HG03175 (cell line): ENCODE results near the gene ARSB.

Experiments
- ATAC-seq: cut with Tn5 transposase; IDR thresholded peaks from one replicate; pipeline ENCODE4 v1.9.1; 2021; ENCODE audit warnings: mild to moderate bottlenecking, moderate library complexity; ENCODE audit not compliant: unreplicated experiment

The ARSB gene

DNA sequence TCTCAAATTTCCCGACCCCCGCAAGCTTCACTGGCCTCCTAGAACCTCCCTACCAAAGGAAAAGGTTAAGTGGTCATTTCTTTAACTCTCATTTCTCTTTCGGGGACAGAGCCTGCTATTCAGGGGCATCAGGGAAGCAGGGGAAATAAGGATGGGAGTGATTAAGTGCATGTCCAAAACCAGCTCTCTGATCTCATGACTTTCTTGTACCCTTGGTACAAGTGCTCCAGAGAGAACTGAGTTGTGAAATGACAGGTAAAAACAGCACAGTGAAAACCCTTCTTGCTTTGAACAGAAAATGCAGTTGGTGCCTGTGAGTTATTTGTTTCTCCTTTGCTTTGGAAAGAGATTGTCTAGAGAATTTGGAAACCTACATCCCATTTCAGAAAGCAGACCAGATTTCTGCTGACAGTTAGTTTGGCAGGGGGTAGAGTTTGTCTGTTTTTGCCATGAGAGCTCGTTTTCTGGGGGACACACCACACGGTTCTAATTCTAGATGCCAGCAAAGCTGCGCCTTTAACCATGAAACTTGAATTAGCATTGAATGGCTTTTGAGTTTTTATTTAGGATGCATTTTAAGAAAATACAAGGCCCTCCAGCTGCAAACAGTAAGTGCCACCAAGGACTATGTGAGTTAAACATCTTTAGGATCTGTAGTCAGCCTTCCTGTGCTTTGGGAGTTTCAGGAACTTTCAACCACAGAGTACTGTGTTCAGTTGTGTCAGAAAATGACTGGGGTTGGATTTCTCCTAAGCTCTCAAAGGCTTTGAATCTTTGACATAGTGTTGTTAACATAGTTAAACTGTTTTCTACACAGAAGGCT lies 174.8 kb downstream of the ARSB start:
- ATAC-seq, result no peak

GRCh38 chr5:78809444-78809843 lies 175.7 kb downstream of the ARSB start:
- no peak for ATAC-seq

GRCh38 chr5:78808818-78809217 lies 176.3 kb downstream of the ARSB start:
- no peak for ATAC-seq

DNA sequence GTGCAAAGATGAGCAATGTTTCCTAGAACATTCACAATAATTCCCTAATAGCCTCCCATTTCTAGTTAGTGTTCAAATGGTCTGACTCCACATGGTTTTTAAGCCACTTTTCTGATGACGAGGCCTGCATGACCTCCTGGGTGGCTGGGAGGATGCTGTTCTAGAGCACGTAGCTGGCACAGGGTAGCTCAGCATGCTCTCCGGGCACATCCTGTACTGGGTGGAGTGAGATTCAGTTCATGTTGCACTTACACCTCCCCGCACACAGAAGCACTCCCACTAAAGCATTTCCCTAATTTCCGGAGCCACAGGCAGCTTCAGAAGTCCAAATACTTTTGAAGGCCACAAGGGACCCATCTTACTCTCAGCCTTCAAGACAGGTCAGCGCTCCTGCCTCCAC lies 176.7 kb downstream of the ARSB start:
- ATAC-seq, result no peak

DNA sequence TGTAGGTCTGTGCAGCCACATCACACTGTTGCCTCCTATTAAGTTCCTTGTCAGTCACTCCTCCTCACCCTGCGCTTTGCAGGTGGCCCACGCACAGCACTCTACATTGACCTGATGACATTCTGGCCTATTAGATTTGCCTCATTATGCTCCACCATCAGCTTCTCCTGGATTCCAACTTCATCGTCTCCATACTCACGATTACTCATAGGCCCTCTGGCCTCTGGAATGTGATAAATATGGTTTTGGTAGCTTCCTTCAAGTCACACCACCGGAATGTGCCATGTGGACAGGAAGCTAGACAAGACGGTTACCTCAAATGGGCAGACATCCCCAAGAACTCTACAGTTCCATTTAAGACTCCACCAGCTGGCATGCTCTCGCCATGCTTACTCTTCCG lies 178.6 kb downstream of the ARSB start:
- no peak for ATAC-seq

- ATAC-seq, result no peak
Measured at GRCh38 chr5:78805474-78806124, 179.5 kb downstream of the ARSB start.

- no peak for ATAC-seq
Measured at GRCh38 chr5:78804995-78805394, 180.1 kb downstream of the ARSB start.

DNA sequence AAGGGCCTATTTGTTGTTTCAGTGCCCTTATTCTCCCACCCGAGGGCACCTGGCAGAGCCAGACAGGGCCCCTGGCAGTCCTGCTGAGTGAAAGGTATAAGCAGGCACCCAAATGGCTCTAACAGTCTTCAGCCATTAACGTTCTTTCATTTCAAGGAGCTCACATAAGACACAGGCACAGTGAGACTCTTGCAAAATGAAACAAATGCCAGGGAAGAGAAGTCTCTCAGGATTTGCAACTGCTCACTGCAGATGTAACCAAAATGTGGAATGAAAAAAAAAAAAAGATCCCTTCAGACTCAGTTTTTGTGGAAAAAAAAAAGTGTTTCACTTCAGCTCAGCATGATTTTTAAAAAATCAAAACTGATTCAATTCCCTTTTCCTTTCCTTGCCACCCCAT lies 181.2 kb downstream of the ARSB start:
- ATAC-seq, result no peak

- no peak for ATAC-seq
Measured at GRCh38 chr5:78803353-78803752, 181.8 kb downstream of the ARSB start.

GRCh38 chr5:78801413-78801812 lies 183.7 kb downstream of the ARSB start:
- ATAC-seq, result no peak

GRCh38 chr5:78799266-78800017 lies 185.7 kb downstream of the ARSB start:
- ATAC-seq, result no peak

DNA sequence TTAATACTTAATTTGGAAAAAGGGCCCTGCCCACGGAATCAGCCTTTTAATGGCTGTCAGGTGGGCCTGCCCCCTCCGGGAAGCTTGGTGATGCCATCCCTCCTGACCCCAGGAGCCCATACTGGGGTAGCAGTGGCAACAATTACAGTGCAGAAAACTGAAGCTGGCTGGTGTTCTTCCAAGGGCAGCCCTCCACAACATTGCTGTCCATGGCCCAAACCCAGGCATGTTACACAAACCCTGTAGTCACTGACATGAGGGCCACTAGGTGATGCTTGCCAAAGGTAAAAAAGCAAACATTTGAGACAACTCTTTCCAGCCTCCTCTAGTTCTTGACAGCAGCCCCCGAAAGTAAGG lies 186.5 kb downstream of the ARSB start:
- no peak for ATAC-seq

DNA sequence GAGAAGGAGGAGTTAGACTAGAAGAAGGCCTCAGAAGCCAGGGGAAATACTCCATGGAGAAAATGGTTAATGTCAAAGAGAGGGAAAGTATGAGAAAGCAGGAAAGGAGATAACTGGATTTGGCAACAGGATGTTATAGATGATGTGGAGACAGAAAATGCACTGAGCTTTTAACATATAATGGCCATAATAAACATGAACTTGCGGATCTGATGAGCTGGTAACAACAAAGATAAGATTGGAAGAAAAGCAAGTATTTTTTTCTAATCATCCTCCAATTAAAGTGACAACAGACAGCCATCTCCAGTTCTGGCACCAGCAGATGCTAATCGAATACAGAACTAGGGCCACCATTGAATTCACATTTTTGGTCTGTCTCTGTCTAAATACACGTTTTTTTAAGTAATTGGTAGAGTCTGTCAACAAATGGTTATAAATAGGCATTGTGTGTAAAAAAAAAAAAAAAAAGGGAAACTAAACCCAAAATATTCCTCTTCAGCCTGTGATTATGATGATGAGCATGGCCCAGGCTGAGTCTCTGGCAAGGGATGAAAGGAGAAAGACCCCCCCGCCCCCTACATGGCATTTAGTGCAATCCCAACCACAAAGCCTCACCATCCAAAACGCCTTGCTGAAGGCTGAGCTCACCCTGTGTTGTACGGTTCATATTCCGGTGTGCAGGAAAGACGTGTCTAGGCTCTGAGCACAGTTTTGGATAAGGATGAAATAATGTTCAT lies 187.0 kb downstream of the ARSB start:
- ATAC-seq, result no peak

- no peak for ATAC-seq
Measured at GRCh38 chr5:78795757-78796156, 189.4 kb downstream of the ARSB start.

- no peak for ATAC-seq
Measured at GRCh38 chr5:78794693-78795215, 190.4 kb downstream of the ARSB start.

DNA sequence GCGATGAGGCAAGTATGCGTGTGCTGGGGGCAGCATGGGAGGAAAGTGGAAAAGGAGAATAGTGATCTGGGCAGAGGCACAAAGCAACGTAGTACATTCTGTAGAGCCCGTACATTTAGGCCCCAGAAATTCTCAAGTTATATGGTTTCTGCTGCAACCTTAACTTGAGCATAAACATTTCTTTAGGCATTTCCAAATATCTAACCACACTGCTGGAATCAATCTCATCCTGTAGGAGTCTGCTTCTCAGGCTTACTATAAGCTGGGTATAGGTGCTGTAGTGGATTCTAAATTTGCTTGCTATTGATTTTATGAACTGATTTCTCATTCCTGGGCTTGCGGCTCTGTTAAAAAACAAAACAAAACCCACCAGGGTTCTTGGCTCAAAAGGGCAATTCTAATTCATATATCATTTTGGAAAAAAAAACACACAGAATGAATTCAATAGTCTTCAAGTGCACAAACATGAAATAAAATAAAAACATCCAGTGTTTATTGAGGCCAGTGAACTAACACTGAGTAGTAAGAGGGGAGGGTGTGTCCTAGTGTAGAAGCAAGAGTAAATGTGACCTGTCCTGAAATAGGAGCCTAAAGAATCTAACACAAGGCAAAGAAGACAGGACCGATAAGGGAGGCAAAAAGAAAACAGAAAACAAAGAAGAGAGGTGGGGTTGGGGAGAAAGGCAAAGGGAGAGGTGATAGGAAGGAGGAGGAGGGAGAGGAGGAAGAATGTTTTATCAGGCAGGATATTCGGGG lies 191.0 kb downstream of the ARSB start:
- no peak for ATAC-seq

GRCh38 chr5:78792345-78793055 lies 192.6 kb downstream of the ARSB start:
- ATAC-seq, result peak; percentile 55

GRCh38 chr5:78791501-78792100 lies 193.5 kb downstream of the ARSB start:
- ATAC-seq, result no peak

DNA sequence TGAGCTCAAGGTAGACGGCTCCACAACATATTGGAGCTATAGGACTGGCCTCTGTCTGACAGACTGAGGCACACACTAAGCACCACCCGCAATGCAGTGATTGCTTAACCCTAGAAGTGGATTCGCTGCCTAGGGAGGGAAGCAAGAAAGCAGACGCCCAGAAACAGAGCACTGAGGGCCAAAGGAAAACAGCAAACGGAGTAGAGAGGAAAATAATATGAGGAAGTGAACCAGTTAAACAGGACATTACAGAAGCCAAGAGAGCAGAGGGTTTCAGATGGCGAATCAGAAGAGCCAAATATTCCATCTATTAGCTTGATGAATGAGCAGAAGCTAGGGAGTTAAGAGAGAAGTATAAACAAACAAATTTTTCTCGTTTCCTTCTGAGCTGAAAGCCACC lies 197.3 kb downstream of the ARSB start:
- no peak for ATAC-seq
